ENCODE data around the gene RPRD1B. TPM values are rescaled to one million over a fixed set of nuclear protein-coding genes. Genes with fewer than 3 reads are reported as not detected.

Gene RPRD1B
- total RNA-seq, 1 experiment from 2014 or later = 112 TPM

- no peak overlapping the region for H3K27ac Mint-ChIP-seq (ENCODE audit: unreplicated experiment)
- H3K4me1 Mint-ChIP-seq (ENCODE audit: low read depth, unreplicated experiment) = peaks cover 70% of the 10 kb centered on the region
- no peaks in the 10 kb centered on the region for H3K36me3 ChIP-seq (ENCODE audit: control insufficient read depth, insufficient read depth, low read length)
- intact Hi-C loops (cut with micrococcal nuclease; ENCODE audit: unreplicated experiment) = no loop called here
- TF ChIP-seq, protein P1, sequence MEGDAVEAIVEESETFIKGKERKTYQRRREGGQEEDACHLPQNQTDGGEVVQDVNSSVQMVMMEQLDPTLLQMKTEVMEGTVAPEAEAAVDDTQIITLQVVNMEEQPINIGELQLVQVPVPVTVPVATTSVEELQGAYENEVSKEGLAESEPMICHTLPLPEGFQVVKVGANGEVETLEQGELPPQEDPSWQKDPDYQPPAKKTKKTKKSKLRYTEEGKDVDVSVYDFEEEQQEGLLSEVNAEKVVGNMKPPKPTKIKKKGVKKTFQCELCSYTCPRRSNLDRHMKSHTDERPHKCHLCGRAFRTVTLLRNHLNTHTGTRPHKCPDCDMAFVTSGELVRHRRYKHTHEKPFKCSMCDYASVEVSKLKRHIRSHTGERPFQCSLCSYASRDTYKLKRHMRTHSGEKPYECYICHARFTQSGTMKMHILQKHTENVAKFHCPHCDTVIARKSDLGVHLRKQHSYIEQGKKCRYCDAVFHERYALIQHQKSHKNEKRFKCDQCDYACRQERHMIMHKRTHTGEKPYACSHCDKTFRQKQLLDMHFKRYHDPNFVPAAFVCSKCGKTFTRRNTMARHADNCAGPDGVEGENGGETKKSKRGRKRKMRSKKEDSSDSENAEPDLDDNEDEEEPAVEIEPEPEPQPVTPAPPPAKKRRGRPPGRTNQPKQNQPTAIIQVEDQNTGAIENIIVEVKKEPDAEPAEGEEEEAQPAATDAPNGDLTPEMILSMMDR (IDR thresholded peaks at IDR 0.05; ENCODE audit: insufficient read depth in 1 of 2, low read depth in 1 of 2, low read length in 1 of 2, severe bottlenecking in 1 of 2, unreplicated experiment in 1 of 2) = no peak
- no peaks in the 10 kb centered on the region for H3K27me3 ChIP-seq (replicated peaks; ENCODE audit: control insufficient read depth, insufficient read depth, low read length)
- peaks cover 15% of the 10 kb centered on the region for H3K9me3 Mint-ChIP-seq (ENCODE audit: unreplicated experiment)
- H3K27me3 Mint-ChIP-seq (ENCODE audit: insufficient read depth, unreplicated experiment) = no peaks in the 10 kb centered on the region
- peaks cover 19% of the 10 kb centered on the region for H3K36me3 Mint-ChIP-seq (ENCODE audit: insufficient read depth, unreplicated experiment)
- H3K9me3 ChIP-seq = 0 out of 2 replicates have a peak, but pooled peaks cover 3% of the 10 kb centered on the region
- peaks cover 71% of the 10 kb centered on the region for H3K4me1 ChIP-seq
- ChIA-PET CTCF (interaction anchor here (0.9 to 4.1 kb wide), 10 partner anchors 9 to 112 kb away, joined by 3 to 42 read pairs (median 12); partner anchors contain the start of gene TGM2), POLR2A (interaction anchor here (0.6 kb wide), 1 partner anchor 29 kb away, joined by 4 read pairs; no protein-coding TSS in a partner anchor)
- H3K4me3 Mint-ChIP-seq (ENCODE audit: unreplicated experiment) = no peak overlapping the region
- no peak overlapping the region for H3K4me3 ChIP-seq (ENCODE audit: low read depth, low read length)
- DNase-seq = no peak
- no TSS peak for BruUV-seq (replicated peaks)
Measured at GRCh38 chr20:38114353-38114791, 80.8 kb downstream of the RPRD1B start.

GRCh38 chr20:38115205-38115604 is 81.7 kb downstream of the RPRD1B start:
- Mint-ChIP-seq H3K4me3 (ENCODE audit: unreplicated experiment) (no peak overlapping the region), H3K27me3 (ENCODE audit: insufficient read depth, unreplicated experiment) (no peaks in the 10 kb centered on the region), H3K4me1 (ENCODE audit: low read depth, unreplicated experiment) (peaks cover 66% of the 10 kb centered on the region), H3K36me3 (ENCODE audit: insufficient read depth, unreplicated experiment) (peaks cover 10% of the 10 kb centered on the region), H3K27ac (ENCODE audit: unreplicated experiment) (no peak overlapping the region), H3K9me3 (ENCODE audit: unreplicated experiment) (peaks cover 15% of the 10 kb centered on the region)
- CTCF ChIA-PET = interaction anchor here (0.5 to 4.1 kb wide), 8 partner anchors 8 to 106 kb away, joined by 3 to 42 read pairs (median 12); partner anchors contain the start of gene TGM2
- intact Hi-C loops (cut with micrococcal nuclease; ENCODE audit: unreplicated experiment) = no loop called here
- Histone ChIP-seq H3K36me3 (ENCODE audit: control insufficient read depth, insufficient read depth, low read length) (no peaks in the 10 kb centered on the region), H3K27me3 (replicated peaks; ENCODE audit: control insufficient read depth, insufficient read depth, low read length) (no peaks in the 10 kb centered on the region), H3K4me1 (peaks cover 69% of the 10 kb centered on the region), H3K4me3 (ENCODE audit: low read depth, low read length) (no peak overlapping the region), H3K9me3 (0 out of 2 replicates have a peak, but pooled peaks cover 3% of the 10 kb centered on the region)
- POLR2A ChIA-PET = no interaction called here
- BruUV-seq (replicated peaks) = no TSS peak
- TF ChIP-seq, protein P1 (IDR thresholded peaks at IDR 0.05; ENCODE audit: insufficient read depth in 1 of 2, low read depth in 1 of 2, low read length in 1 of 2, severe bottlenecking in 1 of 2, unreplicated experiment in 1 of 2) = peak; percentile 22 to 39
- DNase-seq = no peak

DNA sequence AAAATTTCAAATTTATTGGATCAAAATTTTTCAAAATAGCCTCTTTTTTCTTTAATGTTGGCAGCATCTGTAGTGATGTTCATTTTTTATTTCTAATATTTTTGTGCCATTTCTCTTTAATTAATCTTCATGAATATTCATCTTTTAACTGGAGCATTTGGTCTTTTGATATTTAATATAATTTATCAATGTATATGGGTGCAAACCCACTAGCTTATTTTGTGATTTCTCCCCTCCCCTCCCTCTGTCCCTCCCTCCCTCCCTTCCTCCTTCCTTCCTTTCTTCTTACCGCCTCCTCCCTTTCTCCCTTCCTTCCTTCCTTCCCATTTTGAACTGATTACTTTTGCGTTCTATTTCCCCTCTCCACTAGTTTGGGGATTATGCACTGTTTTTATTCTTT is 82.3 kb downstream of the RPRD1B start:
- H3K9me3 ChIP-seq = 0 out of 2 replicates have a peak, but pooled peaks cover 3% of the 10 kb centered on the region
- CTCF ChIA-PET = interaction anchor here (0.7 to 1.8 kb wide), 3 partner anchors 28 to 58 kb away, joined by 3 to 8 read pairs (median 4); no protein-coding TSS in a partner anchor
- peaks cover 7% of the 10 kb centered on the region for H3K36me3 Mint-ChIP-seq (ENCODE audit: insufficient read depth, unreplicated experiment)
- peaks cover 15% of the 10 kb centered on the region for H3K9me3 Mint-ChIP-seq (ENCODE audit: unreplicated experiment)
- no peaks in the 10 kb centered on the region for H3K27me3 ChIP-seq (replicated peaks; ENCODE audit: control insufficient read depth, insufficient read depth, low read length)
- H3K4me3 Mint-ChIP-seq (ENCODE audit: unreplicated experiment) = no peak overlapping the region
- H3K27ac Mint-ChIP-seq (ENCODE audit: unreplicated experiment) = no peak overlapping the region
- POLR2A ChIA-PET = no interaction called here
- DNase-seq = no peak
- H3K36me3 ChIP-seq (ENCODE audit: control insufficient read depth, insufficient read depth, low read length) = no peaks in the 10 kb centered on the region
- no peak overlapping the region for H3K4me3 ChIP-seq (ENCODE audit: low read depth, low read length)
- TF ChIP-seq, protein P1 (IDR thresholded peaks at IDR 0.05; ENCODE audit: insufficient read depth in 1 of 2, low read depth in 1 of 2, low read length in 1 of 2, severe bottlenecking in 1 of 2, unreplicated experiment in 1 of 2) = no peak
- H3K27me3 Mint-ChIP-seq (ENCODE audit: insufficient read depth, unreplicated experiment) = no peaks in the 10 kb centered on the region
- no TSS peak for BruUV-seq (replicated peaks)
- intact Hi-C loops (cut with micrococcal nuclease; ENCODE audit: unreplicated experiment) = no loop called here
- peaks cover 62% of the 10 kb centered on the region for H3K4me1 ChIP-seq
- peaks cover 62% of the 10 kb centered on the region for H3K4me1 Mint-ChIP-seq (ENCODE audit: low read depth, unreplicated experiment)
